Jurkat, Clone E6-1 (cell line): ENCODE data around the gene SV2C.

Source experiments
- DNase-seq: peaks from one replicate; pipeline ENCODE4 v3.0.0-alpha.2; 2011; ENCODE audit warnings: low read depth, low spot score
- H3K4me3 ChIP-seq: 2 replicates; pipeline ENCODE4 v1.5.1; 2011; ENCODE audit warnings: mild to moderate bottlenecking, low read length, control low read depth, moderate library complexity

SV2C gene

DNA sequence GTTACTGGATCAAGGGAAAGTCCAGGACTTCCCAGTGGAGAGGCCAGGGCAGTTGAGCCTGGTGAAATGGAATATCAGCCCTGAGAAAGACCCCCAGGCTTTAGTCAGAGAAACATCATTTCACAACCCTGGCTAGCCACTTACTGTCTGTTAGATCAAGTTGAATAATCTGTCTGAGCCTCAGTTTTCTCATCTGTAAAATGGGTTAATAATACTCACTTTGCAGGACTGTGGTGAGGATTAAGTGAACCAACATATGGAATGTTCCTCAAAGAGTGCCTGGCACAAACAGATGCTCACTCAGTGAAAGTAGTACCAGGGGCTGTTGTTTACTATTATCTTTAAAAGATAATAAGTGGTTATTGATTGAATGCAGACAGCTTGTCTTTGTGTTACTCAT, 110.5 kb downstream of the SV2C start:
- no peak for DNase-seq
- no peak overlapping the region for H3K4me3 ChIP-seq

DNA sequence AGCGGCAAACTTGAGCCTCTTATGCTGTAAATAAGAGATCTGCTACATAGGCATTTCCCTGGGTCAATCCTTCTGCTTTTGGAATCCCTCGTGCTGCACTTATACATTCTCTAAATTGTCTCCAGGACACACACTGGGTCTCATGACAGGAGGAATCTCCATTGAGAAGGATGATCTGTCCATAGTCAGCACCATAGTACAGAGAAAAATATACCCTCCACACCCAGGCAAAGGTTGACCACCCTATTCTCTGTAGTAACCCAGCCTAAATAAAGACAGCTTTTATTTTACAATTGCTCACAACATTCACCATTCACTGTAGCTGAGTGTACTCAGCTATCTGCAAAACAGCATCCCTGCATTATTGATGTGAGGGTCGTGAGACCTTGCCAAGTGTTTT, 111.2 kb downstream of the SV2C start:
- H3K4me3 ChIP-seq = no peak overlapping the region

DNA sequence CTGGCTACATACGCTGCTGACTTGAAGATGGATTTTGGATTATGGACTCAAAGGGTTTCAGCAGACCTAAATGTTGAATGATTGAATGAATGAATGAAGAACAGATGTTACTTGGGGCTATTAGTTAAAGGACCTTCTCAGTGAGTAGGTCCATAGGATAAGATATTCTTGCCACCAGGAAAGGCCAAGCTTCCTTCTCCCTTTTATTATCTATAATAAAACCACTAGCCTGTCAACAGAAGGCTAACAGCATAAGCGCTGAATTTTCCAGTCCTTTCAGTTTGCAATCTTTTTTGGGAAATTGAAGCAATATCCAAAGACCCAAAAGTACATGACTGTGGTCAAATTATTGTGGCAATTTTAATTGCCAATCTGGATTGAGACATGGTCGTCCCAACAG, 113.3 kb downstream of the SV2C start:
- no peak overlapping the region for H3K4me3 ChIP-seq

More for the DNA sequence above, 111.2 kb downstream of the SV2C start:
- no peak for DNase-seq

GRCh38 chr5:76196886-76197489, 113.8 kb downstream of the SV2C start:
- no peak overlapping the region for H3K4me3 ChIP-seq
- no peak for DNase-seq

More for the DNA sequence above, 113.3 kb downstream of the SV2C start:
- no peak for DNase-seq

DNA sequence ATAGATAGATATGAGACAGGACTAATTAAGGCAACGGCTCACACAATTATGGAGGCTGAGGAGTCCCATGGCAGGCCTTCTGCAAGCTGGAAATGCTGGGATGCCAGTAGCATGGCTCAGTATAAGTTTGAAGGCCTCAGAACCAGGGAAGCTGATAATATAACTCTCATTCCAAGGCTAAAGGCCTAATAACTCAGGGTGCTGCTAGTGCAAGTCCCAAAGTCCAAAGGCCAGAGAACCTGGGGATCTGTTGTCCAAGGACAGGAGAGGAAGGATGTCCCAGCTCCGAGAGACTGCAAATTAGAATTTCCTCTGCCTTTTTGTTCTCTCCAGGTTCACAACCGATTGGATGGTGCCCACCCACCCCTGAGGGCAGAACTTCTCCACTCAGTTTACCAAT, 114.5 kb downstream of the SV2C start:
- DNase-seq = no peak
- H3K4me3 ChIP-seq = no peak overlapping the region

DNA sequence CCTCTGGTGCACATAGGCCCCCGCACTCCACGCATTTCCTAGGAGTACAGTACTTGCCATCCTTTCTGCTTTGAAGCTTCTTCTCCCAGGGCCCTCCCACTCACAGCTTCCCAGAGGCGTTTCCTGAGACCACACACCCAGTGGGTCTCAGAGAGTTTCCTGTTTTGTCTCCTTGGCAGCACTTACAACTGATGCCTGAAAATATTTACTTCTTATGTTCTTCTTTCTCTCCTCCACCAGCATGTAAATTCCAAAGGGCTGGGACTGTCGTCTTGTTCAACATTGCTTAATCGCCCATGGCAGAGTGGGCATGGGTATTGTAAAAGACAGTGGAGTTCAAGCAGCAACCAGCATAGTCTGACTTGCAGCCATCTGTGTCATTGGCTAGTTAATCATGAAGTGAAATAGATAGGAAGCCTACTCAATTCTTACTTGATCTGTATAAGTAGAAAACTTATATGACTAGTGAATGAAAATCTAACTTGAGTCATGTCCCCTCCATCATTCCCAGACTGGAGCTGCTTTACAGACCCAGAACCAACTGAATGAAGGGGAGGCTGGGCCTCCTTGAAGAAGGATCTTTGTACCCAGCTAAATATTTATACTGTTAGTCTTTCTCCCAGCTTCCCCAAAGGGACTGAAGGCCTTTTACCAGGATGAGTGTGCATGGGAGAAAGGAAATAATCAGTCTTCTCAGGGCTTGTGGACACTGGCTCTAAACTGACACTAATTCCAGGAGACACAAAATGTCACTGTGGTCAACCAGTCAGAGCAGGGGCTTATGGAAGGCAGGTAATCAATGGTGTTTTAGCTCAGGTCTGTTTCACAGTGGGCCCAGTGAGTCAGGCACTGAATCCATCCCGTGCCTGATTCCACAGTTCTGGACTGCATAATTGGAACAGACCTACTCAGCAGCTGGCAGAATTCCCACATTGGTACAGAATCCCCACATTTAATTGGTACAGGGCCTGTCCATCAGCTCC, 116.4 kb downstream of the SV2C start:
- DNase-seq = no peak
- no peak overlapping the region for H3K4me3 ChIP-seq

DNA sequence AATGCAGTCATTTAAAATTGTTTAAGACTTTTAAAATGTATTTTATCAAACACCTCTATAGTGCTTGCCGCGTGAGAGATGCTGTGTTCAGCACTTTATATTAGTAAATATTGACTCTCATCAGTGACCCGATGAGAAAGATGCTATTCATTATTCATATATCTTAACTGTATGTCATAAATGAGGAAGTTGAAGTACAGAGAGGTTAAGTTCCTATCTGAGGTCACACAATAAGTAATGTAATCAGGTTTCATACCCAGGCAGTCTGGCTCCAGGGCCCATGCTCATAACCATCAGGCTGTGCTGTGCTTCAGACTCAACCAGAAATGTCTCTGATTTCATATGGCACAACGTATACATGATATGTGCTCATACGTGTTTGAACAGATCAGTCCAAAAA, 119.0 kb downstream of the SV2C start:
- DNase-seq = no peak
- H3K4me3 ChIP-seq = no peak overlapping the region

DNA sequence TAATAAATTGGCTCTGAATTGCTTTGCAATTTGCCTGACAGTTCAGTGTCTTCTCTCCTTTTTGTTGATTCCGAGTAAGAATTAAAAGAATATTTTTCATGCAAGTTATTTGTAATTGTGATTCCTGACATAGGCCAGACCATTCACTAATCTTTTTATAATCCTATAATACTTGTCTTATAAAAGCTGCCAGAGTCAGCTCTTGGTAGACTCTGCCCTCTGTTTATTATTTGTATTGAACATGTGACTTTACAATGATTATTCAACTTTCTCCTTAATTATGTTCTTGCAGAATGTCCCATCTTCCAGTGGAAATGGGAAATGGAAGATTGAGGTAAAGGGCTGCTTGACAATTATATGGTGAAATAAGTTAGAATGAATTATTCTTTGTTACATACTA, 121.0 kb downstream of the SV2C start:
- DNase-seq = no peak
- no peak overlapping the region for H3K4me3 ChIP-seq

DNA sequence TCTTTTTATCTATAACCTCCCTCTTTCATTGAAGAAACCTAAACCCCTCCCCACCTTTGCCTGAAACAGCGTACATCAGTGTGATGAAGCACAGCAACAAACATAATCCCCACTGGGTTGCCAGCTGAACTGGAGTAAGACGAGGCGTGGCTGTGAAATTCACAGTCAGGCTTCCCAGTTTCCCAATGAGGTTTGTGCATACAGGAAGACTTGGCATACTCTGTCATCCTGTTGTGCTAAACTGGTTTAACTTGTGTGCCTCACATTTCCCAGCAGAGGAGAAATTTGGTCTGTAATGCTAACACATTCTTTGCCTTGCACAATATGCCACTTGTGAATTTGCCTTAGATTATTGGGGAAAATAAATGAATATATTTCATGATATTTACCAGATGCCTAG, 121.5 kb downstream of the SV2C start:
- H3K4me3 ChIP-seq = no peak overlapping the region
- DNase-seq = no peak

DNA sequence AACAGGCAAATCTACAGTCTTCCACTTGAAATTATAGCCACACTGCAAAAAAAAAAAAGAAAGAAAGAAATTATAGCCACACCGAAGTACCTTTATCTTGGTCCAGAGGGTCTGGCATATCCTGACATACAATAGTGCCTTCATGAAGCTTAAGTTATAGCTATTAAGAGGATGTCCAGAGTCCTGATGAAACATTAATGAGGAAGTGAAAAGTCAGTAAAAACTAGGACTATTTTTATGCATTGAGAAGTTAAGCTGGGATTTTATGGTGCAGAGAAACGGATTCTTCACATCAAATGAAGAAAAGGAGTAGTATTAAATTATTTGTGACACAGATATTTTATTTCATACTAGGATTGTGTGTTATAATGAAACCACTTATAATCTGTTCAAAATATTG, 123.9 kb downstream of the SV2C start:
- H3K4me3 ChIP-seq = no peak overlapping the region
- DNase-seq = no peak

DNA sequence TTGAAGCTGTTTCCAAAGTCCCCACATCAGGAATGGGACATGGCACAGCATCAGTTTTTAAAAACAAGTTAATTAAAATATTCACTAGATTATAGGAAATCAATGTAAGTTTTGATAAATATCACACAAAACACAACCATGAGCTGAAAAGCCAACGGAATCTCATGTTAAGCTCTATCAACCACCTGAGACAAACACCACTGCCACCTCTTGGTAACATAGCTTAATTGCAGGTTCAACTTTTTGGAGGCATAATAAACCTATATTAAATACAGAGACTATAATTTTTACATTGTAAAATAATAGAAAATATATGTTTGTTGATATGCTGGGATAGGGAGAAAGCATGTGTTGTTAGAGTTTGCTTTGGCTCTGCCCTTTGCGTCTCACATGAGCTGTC, 126.1 kb downstream of the SV2C start:
- H3K4me3 ChIP-seq = no peak overlapping the region
- DNase-seq = no peak

DNA sequence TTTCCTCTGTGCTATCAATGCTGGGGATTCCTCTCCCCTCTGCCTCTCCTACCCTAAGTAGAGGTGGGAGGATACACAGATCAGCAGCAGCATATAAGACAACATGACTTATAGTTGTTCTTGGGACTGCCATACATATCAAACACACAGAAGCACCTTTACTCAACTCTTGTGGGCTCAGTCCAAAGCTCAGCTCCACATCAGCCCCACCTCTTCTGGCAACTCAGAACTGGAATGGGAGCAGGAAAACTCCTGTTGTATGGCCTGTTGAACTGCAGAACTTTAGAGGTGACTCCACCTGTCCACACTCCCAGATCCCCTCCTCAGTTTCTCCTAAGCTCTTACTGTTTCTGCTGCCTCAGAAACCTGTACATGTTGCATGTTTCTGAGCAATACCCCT, 127.8 kb downstream of the SV2C start:
- H3K4me3 ChIP-seq = no peak overlapping the region

GRCh38 chr5:76213858-76214257, 130.7 kb downstream of the SV2C start:
- no peak overlapping the region for H3K4me3 ChIP-seq
- DNase-seq = no peak

More for the DNA sequence above, 127.8 kb downstream of the SV2C start:
- DNase-seq = no peak

DNA sequence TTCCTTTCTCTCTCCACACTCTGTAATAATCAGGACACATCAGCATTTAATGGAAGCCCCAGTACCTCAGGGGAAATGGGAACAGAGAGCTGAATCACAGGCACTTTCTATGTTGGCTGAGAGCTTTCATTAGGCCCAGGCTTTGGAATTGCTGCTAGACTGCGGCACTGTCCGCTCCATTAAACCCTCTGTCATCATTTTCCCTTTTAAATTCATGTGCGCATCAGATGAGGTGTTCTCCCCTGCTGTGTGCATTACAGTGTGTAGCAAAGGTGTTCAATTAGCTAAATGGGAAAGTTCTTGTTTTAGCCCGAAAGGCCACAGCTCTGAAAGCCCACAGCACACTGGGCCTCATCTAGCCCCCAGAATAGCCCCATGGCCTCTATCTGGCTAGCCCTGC, 133.6 kb downstream of the SV2C start:
- no peak for DNase-seq
- H3K4me3 ChIP-seq = no peak overlapping the region

DNA sequence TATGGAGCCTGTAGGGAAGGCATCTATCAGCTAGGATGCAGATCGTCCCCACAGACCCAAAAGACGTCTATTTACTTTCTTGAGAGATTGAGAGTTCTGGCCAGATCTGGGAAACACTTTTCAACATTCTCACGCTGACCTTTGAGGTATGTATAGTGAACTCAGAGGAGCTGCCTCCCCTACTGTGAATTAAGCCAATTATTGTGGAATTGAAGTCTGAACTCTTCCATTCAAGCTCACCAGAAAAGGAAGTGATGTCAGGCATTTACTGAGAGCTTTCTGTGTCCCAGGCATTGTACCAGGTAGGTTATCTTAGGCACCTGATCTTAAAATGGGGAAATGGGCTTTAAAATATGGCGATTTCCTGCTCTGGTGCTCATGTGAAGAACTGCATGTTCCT, 136.5 kb downstream of the SV2C start:
- DNase-seq = no peak
- no peak overlapping the region for H3K4me3 ChIP-seq

DNA sequence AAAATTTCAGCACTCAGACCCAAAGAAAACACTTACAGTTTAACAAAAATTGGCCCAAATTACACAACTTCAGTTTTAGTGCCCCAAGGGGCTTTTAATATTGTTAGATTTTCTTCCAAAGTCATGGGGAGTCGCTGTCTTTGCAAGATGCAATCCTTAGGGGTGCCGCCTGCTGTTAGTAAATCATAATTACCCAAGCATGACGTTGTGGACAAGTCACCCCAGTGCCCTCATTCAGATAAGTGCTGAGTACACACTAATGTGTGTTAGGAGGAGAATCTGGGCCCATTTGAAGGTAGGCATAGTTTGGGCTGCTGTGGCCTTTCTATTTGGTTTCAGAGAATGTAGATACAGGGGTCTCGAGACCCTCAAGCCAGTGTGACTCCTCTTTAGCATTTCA, 138.1 kb downstream of the SV2C start:
- no peak for DNase-seq

GRCh38 chr5:76222318-76222717, 139.1 kb downstream of the SV2C start:
- DNase-seq = no peak

More for the DNA sequence above, 138.1 kb downstream of the SV2C start:
- H3K4me3 ChIP-seq = no peak overlapping the region

GRCh38 chr5:76223696-76224095, 140.5 kb downstream of the SV2C start:
- no peak for DNase-seq

More at GRCh38 chr5:76222318-76222717, 139.1 kb downstream of the SV2C start:
- H3K4me3 ChIP-seq = no peak overlapping the region

DNA sequence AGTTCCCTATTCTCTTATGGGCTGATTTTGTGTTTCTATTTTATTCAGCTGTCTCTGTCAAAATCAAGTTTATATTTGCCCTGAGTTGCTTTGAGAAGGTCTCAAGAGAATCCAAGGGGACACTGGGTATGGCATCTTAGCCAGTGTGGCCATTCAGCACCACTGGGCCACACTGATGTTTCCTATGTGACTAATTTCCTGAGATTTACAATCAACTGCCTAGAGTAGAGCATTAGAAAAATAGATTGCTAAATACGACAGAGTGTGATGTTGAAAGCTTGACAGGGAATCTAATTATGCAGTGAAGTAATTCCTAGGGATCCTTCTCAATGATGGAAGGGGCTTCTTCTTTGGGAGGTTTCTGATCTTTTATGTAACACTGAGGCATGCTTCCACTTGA, 141.7 kb downstream of the SV2C start:
- DNase-seq = no peak
- H3K4me3 ChIP-seq = no peak overlapping the region

More at GRCh38 chr5:76223696-76224095, 140.5 kb downstream of the SV2C start:
- no peak overlapping the region for H3K4me3 ChIP-seq

DNA sequence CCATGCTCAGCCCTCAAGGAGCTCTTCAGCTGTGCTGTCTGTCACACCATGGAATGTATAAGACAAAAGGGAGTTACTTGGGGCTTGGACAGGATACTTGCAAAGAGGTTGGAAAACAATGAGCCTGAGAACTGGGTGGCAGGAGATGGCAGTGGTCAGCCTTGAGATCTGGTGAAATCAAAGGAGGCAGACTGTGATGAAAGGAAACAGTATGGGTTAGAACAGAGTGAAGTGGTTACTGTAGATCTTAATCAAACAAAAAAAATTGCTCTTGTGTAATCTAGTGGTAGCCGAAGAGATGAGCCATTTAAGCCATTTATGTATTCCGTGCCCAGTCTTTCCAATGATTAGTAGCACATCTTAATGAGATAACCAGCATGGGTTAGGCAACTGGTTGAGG, 142.2 kb downstream of the SV2C start:
- H3K4me3 ChIP-seq = no peak overlapping the region
- no peak for DNase-seq
